GM19193 (cell line): Measurements from ENCODE around the gene OMP.

Experiments used
- POLR2A ChIP-seq: IDR thresholded peaks from 4 replicates; pipeline ENCODE4 v1.6.1; 2011; ENCODE audit not compliant: insufficient read depth, insufficient read length; ENCODE audit errors: extremely low read depth

OMP gene

DNA sequence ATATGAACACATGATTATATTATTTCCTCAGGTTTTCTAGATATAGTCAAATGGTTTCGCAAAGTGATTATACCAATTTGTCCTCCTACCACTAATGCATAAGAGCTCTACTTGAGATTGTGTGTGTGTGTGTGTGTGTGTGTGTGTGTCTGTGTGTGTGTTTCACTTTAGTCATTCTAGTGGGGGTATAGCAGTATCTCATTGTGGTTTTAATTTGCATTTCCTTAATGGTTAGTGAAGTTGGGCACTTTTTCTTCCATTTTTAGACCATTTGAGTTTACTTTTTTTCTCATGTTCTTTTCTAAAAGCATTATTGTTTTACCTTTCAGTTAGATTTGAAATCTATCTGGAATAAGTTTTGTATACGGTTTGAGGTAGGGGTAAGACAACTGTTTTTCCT is 23.0 kb upstream of the OMP start:
- TF ChIP-seq POLR2A: no peak

- TF ChIP-seq POLR2A: no peak
These were observed 21.9 kb upstream of the OMP start for GRCh38 chr11:77080643-77081210.

DNA sequence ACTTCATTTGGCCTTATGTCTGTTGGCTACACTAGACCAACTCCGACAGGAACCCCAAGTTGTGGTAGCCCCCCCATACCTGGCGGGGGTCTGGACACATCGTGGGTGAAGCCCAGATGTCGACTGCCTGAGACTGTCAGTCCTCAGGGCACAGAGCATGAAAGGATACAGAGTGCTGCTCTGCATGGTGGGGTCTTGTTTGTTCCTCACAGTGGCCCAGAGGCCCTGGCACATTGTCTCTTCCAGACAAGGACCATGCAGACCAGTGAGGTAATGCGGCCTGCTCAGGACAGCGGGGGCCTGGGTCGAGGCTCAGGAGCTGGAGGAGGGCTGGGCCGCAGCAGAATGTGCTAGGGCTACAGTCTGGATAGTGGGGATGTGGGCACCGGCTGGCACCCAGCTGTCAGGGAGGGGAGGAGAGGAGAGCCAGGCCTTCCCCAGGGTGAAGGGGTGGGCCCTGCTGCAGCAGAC is 21.2 kb upstream of the OMP start:
- TF ChIP-seq POLR2A: no peak

GRCh38 chr11:77081976-77082836 is 20.4 kb upstream of the OMP start:
- TF ChIP-seq POLR2A: no peak

DNA sequence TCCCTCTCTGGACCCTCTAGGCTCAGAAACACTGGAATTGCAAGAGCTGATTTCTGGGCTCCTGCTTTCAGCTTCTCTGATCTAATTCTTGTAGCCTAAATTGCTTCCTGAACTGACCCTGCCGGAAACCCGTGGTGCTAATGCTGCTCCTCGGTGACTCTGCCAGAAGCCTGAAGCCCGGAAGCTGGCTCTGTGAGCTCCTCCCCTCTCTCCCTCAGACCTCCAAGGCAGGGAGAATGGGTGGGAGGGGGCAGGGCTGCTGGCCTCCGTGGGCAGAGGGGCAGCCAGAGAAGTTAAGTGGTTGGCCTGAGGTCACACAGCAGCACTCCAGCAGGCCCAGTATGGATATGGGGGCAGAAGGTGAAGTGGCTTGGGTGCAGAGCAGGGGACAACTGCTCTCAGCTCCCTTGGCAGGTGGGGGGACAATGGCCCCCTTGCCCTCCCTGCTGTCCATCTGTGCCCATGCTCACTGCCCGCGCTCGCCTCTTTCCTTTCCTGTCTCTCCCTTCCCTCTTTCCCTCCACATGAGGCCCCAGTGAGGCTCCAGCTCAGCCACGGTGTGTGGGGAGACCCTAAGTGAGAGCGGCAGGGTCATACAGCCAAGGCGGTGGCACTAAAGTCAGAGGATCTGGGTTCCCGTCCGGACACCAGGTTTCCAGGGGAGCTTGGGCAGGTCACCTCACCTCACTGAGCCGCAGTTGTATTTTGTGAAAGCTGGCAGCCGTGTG is 19.6 kb upstream of the OMP start:
- TF ChIP-seq POLR2A: no peak

DNA sequence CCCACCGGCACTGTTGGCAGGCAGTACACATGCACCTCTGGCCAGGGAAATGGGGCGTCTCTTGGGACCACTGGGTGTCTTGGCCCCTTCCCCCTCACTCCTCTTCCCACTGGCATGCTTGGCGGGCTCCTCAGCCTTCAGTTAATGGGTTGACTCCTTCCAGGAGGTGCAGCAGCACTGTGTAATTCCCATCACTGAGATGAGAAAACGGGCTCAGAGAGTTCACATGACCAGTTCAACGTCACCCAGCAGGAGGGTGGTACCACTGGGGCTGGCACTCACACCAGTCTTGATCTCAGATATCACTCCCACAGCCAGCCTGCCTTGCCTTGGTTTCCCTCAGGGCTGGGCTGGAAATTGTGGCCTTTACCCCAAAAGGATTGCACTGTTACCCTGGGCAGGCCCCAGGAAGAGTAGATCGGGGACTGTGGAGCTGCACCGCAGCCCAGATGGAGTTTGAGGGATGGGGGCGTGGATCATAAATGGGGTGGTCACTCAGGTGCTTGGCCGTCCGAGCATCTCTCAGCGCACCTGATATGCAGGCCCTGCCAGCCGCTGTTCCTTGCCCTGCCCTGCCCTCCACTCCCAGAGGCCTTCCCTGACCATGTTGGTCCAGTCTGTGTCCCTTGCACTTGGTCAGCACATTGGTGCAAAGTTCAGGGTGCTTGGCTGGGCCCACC is 18.9 kb upstream of the OMP start:
- TF ChIP-seq POLR2A: no peak

- TF ChIP-seq POLR2A: no peak
These were observed 18.0 kb upstream of the OMP start for GRCh38 chr11:77084581-77085191.

- no peak for TF ChIP-seq POLR2A
These were observed 17.0 kb upstream of the OMP start for GRCh38 chr11:77085652-77086051.

GRCh38 chr11:77086521-77087472 is 15.8 kb upstream of the OMP start:
- TF ChIP-seq POLR2A: no peak

- no peak for TF ChIP-seq POLR2A
These were observed 14.9 kb upstream of the OMP start for GRCh38 chr11:77087723-77088225.

GRCh38 chr11:77088236-77089003 is 14.2 kb upstream of the OMP start:
- no peak for TF ChIP-seq POLR2A

DNA sequence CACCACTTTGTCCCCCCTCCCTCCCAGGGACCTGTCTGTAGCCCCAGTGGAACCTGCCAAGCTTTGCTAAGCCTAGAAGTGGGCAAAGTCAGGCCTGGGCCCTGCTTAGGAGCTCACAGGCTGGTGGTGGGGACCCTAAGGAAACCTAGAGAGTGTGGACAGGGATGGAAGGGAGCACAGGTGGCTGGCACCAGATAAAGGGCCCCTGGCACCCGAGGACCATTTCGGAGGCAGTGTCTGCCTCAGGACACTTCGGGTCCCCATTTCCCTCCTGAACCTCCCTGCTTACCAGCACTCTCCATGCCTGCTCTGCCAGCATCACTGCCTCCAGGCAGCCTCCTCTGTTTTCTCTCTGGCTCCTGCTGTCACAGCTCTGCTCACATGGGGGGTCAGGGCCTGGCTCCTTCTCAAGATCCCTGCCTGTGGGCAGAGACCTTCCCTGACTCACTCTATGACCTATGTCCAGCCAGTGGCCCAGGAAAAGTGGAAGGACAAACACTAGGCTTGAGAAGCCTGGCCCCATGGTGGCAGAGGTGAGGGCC is 13.6 kb upstream of the OMP start:
- no peak for TF ChIP-seq POLR2A
